K562 (cell line): ENCODE results near the gene MATR3. TPM values are rescaled to one million over a fixed set of nuclear protein-coding genes. Genes with fewer than 3 reads are reported as not detected.

Experiments used
- ARNT ChIP-seq, 2 experiments: fragments of 450-650 bp; IDR thresholded peaks; 2 replicates each; pipeline ENCODE4 v1.6.1; 2016; ENCODE audit warnings: mild to moderate bottlenecking in 1 of 2
- CBX1 ChIP-seq: sonication (generic); IDR thresholded peaks from 2 replicates; pipeline ENCODE4 v1.6.1; 2016; ENCODE audit warnings: antibody characterized with exemption, low read depth, mild to moderate bottlenecking
- CHD1 ChIP-seq: fragments of 200-600 bp; sonication (generic); IDR thresholded peaks from one replicate; pipeline ENCODE4 v1.6.1; 2012; ENCODE audit warnings: mild to moderate bottlenecking, moderate library complexity, low read length, inconsistent platforms
- ELK1 ChIP-seq: sonication (generic); formaldehyde crosslinking; IDR thresholded peaks from 2 replicates; pipeline ENCODE4 v1.8.1; 2022; ENCODE audit warnings: missing genetic modification reagents
- KAT8 ChIP-seq: fragments of 450-650 bp; IDR thresholded peaks from 2 replicates; pipeline ENCODE4 v1.6.1; 2016; ENCODE audit warnings: low read depth, mild to moderate bottlenecking
- MBD1 ChIP-seq: fragments of 250-450 bp; sonication (Bioruptor Pico); IDR thresholded peaks from 2 replicates; pipeline ENCODE4 v1.8.0; 2022; ENCODE audit warnings: inconsistent platforms
- NR1H2 ChIP-seq: sonication (generic); formaldehyde crosslinking; IDR thresholded peaks from 2 replicates; pipeline ENCODE4 v1.4.0; 2020; ENCODE audit warnings: mild to moderate bottlenecking, missing genetic modification reagents
- POLR2A ChIP-seq: fragments of 450-650 bp; conservative IDR thresholded peaks from 2 replicates; pipeline ENCODE4 v1.6.1; 2016
- RBM34 ChIP-seq: fragments of 200-400 bp; formaldehyde crosslinking; IDR thresholded peaks from 2 replicates; pipeline ENCODE4 v1.6.1; 2018; ENCODE audit warnings: low read length, borderline replicate concordance; ENCODE audit not compliant: insufficient read depth
- SRF ChIP-seq, 2 experiments: fragments of 250-450, 450-650 bp in 1 of 2; sonication (Bioruptor Pico) in 1 of 2; sonication (generic) in 1 of 2; formaldehyde crosslinking; IDR thresholded peaks; 2 replicates each; pipeline versions ENCODE4 v1.5.0 to v1.5.1; 2020 to 2022; ENCODE audit warnings: mild to moderate bottlenecking in 1 of 2, missing genetic modification reagents in 1 of 2
- TEAD2 ChIP-seq: fragments of 450-650 bp; IDR thresholded peaks from 2 replicates; pipeline ENCODE4 v1.6.1; 2016; ENCODE audit warnings: missing genetic modification characterization, control low read depth, missing compliant biosample characterization
- USF2 ChIP-seq: sonication (generic); formaldehyde crosslinking; IDR thresholded peaks from 2 replicates; pipeline ENCODE4 v1.5.0; 2020; ENCODE audit warnings: missing genetic modification reagents
- ZEB2 ChIP-seq: fragments of 450-650 bp; IDR thresholded peaks from 2 replicates; pipeline ENCODE4 v1.6.1; 2016
- ZNF184 ChIP-seq: sonication (generic); formaldehyde crosslinking; IDR thresholded peaks from 2 replicates; pipeline ENCODE4 v1.5.0; 2020; ENCODE audit warnings: missing genetic modification reagents
- ZNF217 ChIP-seq: sonication (generic); formaldehyde crosslinking; IDR thresholded peaks from 2 replicates; pipeline ENCODE4 v1.8.0; 2022; ENCODE audit warnings: mild to moderate bottlenecking, missing genetic modification reagents
- ZNF561 ChIP-seq: fragments of 450-650 bp; formaldehyde crosslinking; conservative IDR thresholded peaks from 2 replicates; pipeline ENCODE4 v1.4.0; 2020; ENCODE audit warnings: mild to moderate bottlenecking, moderate library complexity
- ZNF699 ChIP-seq: fragments of 250-450 bp; sonication (Bioruptor Pico); IDR thresholded peaks from 2 replicates; pipeline ENCODE4 v1.8.0; 2021; ENCODE audit warnings: mild to moderate bottlenecking, moderate library complexity; ENCODE audit not compliant: insufficient replicate concordance
- ZSCAN32 ChIP-seq: fragments of 450-650 bp; formaldehyde crosslinking; IDR thresholded peaks from 2 replicates; pipeline ENCODE4 v1.4.0; 2020; ENCODE audit warnings: mild to moderate bottlenecking, moderate library complexity
- polyA plus RNA-seq, 8 experiments: library from polyadenylated mRNA; depleted of rRNA in 4 of 8; stranded (reverse) in 5 of 8; unstranded in 3 of 8; fragments of >200 nt; fragmentation: Nextera tagmentation in 2 of 8; fragmentation: Illumina TruSeq in 1 of 8; extraction: Ambion mirVana in 2 of 8; extraction: Trizol in 1 of 8; gene quantifications; 2 replicates each; pipeline versions ENCODE4 v1.2.1 to v1.2.3, GENCODE V29; 2011 to 2014; ENCODE audit warnings: inconsistent platforms in 1 of 8, missing spikeins in 1 of 8
- total RNA-seq, 7 experiments: library from RNA; depleted of rRNA in 6 of 7; stranded (reverse); fragments of >200 nt in 6 of 7; fragmentation: Illumina TruSeq in 2 of 7; extraction: Trizol in 2 of 7; gene quantifications; 2 replicates each; pipeline versions ENCODE4 v1.2.1 to v1.2.3, GENCODE V29; 2011 to 2021; ENCODE audit warnings: low replicate concordance in 1 of 7
- TF ChIP-seq, protein P1 (sequence below): sonication (generic); formaldehyde crosslinking; IDR thresholded peaks from 2 replicates; pipeline ENCODE4 v1.8.0; 2022; ENCODE audit warnings: mild to moderate bottlenecking, missing genetic modification reagents
- TF ChIP-seq, protein P2 (sequence below): sonication (generic); formaldehyde crosslinking; IDR thresholded peaks from 2 replicates; pipeline ENCODE4 v1.8.0; 2022; ENCODE audit warnings: missing genetic modification reagents, mild to moderate bottlenecking, moderate library complexity, borderline replicate concordance
- TF ChIP-seq, protein P3 (sequence below): fragments of 200-400 bp; formaldehyde crosslinking; IDR thresholded peaks from 2 replicates; pipeline ENCODE4 v1.6.1; 2017; ENCODE audit warnings: mild to moderate bottlenecking, low read depth, low read length, moderate library complexity

Gene MATR3
- total and polyA plus RNA-seq, 9 of the 15 experiments (the other 6 are each of a cell fraction or from before 2014, with no cell fraction given), result 150 to 425 (median 263) TPM

DNA sequence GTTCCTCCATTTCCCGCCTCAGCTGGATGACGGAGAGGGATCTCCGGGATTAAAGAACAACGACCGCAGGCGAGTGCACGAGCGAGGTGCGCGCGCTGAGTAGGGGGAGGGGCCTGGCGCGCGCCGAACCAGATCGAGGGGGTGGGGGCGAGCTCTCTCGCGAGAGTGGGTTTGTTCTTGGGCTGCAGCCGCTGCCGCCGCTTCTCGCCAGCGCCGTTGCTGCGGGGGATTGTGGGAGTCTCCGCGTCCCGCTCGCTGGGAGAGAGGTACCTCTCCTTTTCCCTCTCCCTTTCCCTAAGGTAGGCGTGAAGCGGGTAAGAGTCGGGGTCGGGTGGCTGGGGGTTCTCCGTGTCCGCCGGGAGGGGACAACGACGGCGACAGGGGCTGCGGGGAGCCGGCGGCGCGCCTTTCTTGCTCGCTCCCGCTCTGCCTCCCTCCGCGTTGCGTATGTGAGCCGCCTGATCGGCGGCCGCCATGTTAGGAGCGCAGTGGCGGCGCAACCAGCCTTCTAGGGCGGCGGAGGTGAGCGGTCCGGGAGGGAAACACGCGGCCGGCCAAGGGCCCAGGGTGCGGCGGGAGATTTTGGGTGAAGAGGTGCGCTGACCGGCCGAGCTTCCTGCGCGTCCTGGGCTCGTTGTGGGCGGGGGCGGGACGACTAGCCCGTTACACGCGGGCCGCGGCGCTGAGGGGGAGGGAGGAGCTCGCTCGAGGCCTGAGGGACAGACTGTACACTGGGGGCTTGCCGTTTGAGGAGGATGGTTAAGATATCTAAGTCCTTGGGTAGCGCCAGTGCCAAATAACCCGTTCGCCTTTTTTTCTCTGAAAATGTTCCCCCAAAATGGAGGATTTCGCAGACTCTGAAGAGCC is at the start of gene MATR3 (continued):
- TF ChIP-seq TEAD2 (tag) (no peak), ZNF561 (no peak), CHD1 (peak; percentile 84), NR1H2 (CRISPR knock-in tag) (no peak), USF2 (CRISPR knock-in tag) (no peak), ZNF699 (CRISPR knock-in tag) (no peak), CBX1 (no peak; the same call in 1 of the 2 replicates), RBM34 (no peak), ELK1 (CRISPR knock-in tag) (no peak), ZNF184 (CRISPR knock-in tag) (no peak), ZEB2 (no peak), POLR2A (peak; percentile 98), SRF (CRISPR knock-in tag; IDR thresholded peaks at IDR 0.05) (peak in 1 of 2 experiments; percentile 42; a peak in 2 of 4 replicates), ZSCAN32 (no peak), ARNT (IDR thresholded peaks at IDR 0.05) (no peak), ZNF217 (CRISPR knock-in tag) (no peak), KAT8 (0 out of 2 replicates have a peak, but pooled peaks have one; percentile 20), MBD1 (CRISPR knock-in tag) (no peak)
- TF ChIP-seq, protein P1, sequence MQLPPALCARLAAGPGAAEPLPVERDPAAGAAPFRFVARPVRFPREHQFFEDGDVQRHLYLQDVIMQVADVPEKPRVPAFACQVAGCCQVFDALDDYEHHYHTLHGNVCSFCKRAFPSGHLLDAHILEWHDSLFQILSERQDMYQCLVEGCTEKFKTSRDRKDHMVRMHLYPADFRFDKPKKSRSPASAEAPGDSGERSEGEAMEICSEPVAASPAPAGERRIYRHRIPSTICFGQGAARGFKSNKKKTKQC, result peak; percentile 53
- TF ChIP-seq, protein P2, sequence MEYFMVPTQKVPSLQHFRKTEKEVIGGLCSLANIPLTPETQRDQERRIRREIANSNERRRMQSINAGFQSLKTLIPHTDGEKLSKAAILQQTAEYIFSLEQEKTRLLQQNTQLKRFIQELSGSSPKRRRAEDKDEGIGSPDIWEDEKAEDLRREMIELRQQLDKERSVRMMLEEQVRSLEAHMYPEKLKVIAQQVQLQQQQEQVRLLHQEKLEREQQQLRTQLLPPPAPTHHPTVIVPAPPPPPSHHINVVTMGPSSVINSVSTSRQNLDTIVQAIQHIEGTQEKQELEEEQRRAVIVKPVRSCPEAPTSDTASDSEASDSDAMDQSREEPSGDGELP (CRISPR knock-in tag), result peak; percentile 94
- TF ChIP-seq, protein P3, sequence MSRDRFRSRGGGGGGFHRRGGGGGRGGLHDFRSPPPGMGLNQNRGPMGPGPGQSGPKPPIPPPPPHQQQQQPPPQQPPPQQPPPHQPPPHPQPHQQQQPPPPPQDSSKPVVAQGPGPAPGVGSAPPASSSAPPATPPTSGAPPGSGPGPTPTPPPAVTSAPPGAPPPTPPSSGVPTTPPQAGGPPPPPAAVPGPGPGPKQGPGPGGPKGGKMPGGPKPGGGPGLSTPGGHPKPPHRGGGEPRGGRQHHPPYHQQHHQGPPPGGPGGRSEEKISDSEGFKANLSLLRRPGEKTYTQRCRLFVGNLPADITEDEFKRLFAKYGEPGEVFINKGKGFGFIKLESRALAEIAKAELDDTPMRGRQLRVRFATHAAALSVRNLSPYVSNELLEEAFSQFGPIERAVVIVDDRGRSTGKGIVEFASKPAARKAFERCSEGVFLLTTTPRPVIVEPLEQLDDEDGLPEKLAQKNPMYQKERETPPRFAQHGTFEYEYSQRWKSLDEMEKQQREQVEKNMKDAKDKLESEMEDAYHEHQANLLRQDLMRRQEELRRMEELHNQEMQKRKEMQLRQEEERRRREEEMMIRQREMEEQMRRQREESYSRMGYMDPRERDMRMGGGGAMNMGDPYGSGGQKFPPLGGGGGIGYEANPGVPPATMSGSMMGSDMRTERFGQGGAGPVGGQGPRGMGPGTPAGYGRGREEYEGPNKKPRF, result no peak
